Ishikawa (cell line): Measurements from ENCODE around the gene AP1AR.

Experiments used
- EP300 ChIP-seq: IDR thresholded peaks from 2 replicates; pipeline ENCODE4 v1.6.1; 2012; ENCODE audit warnings: borderline replicate concordance
- RAD21 ChIP-seq: IDR thresholded peaks from 2 replicates; pipeline ENCODE4 v1.6.1; 2012; ENCODE audit warnings: low read depth
- YY1 ChIP-seq: IDR thresholded peaks from 2 replicates; pipeline ENCODE4 v1.6.1; 2012; ENCODE audit warnings: low read depth
- ZBTB7A ChIP-seq: IDR thresholded peaks from 2 replicates; pipeline ENCODE4 v1.6.1; 2012; ENCODE audit warnings: low read depth
- TF ChIP-seq, protein P1 (sequence below): IDR thresholded peaks from 2 replicates; pipeline ENCODE4 v1.6.1; 2012
- TF ChIP-seq, protein P2 (sequence below): IDR thresholded peaks from 2 replicates; pipeline ENCODE4 v1.6.1; 2012; ENCODE audit warnings: low read depth, mild to moderate bottlenecking

DNA sequence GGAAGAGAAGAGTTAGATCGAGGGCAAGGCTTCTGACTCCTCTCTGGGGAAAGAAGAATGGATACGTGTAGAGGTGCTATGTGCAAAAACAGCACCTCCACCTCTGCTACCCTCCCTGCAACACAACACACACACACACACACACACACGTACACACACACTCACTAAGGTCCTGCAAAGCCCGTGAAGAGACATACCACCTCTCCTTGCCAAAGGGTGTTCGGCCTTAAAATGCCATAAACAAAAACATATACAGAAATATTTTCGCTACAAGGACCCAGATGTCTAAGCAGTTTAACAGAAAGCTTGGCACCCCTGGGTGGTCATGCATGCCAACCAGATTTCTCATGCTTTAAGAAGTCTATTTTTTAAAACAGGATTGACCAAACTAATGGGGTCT lies 52.6 kb downstream of the AP1AR start:
- TF ChIP-seq RAD21 (no peak), YY1 (no peak), ZBTB7A (no peak), EP300 (no peak)
- TF ChIP-seq, protein P1, sequence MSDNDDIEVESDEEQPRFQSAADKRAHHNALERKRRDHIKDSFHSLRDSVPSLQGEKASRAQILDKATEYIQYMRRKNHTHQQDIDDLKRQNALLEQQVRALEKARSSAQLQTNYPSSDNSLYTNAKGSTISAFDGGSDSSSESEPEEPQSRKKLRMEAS: no peak
- TF ChIP-seq, protein P2, sequence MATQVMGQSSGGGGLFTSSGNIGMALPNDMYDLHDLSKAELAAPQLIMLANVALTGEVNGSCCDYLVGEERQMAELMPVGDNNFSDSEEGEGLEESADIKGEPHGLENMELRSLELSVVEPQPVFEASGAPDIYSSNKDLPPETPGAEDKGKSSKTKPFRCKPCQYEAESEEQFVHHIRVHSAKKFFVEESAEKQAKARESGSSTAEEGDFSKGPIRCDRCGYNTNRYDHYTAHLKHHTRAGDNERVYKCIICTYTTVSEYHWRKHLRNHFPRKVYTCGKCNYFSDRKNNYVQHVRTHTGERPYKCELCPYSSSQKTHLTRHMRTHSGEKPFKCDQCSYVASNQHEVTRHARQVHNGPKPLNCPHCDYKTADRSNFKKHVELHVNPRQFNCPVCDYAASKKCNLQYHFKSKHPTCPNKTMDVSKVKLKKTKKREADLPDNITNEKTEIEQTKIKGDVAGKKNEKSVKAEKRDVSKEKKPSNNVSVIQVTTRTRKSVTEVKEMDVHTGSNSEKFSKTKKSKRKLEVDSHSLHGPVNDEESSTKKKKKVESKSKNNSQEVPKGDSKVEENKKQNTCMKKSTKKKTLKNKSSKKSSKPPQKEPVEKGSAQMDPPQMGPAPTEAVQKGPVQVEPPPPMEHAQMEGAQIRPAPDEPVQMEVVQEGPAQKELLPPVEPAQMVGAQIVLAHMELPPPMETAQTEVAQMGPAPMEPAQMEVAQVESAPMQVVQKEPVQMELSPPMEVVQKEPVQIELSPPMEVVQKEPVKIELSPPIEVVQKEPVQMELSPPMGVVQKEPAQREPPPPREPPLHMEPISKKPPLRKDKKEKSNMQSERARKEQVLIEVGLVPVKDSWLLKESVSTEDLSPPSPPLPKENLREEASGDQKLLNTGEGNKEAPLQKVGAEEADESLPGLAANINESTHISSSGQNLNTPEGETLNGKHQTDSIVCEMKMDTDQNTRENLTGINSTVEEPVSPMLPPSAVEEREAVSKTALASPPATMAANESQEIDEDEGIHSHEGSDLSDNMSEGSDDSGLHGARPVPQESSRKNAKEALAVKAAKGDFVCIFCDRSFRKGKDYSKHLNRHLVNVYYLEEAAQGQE: no peak
